ENCODE measurements around the gene METAP2. TPM values are rescaled to one million over a fixed set of nuclear protein-coding genes. Genes with fewer than 3 reads are reported as not detected.

The METAP2 gene
- total RNA-seq, 4 donors from 2014 or later, result 25.1 to 106 (median 30.0) TPM

DNA sequence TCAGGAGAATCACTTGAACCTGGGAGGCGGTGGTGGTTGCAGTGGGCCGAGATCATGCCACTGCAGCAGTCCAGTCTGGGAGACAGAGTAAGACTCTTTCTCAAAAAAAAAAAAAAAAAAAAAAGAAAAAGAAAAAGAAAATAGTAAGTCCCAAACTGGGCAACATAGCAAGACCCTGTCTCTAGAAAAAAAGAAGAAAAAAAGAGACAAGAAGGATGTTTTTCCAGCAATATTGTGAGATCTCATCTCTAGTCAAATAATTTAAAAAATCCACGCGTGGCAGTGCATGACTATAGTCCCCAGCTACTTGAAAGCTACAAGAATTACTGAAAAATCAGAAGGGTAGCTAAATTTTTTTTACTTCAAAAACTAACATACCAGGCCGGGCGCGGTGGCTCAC, 69.4 kb downstream of the METAP2 start:
- no peaks in the 10 kb centered on the region for H3K9me3 ChIP-seq
- no peak overlapping the region for H3K4me3 ChIP-seq
- H3K27me3 ChIP-seq, result peaks cover 0 to 5% of the 10 kb centered on the region in 2 donors
- no peaks in the 10 kb centered on the region for H3K36me3 ChIP-seq
- no peak for DNase-seq
- no peak for TF ChIP-seq POLR2A (IDR thresholded peaks at IDR 0.05)
- TF ChIP-seq, protein P1, sequence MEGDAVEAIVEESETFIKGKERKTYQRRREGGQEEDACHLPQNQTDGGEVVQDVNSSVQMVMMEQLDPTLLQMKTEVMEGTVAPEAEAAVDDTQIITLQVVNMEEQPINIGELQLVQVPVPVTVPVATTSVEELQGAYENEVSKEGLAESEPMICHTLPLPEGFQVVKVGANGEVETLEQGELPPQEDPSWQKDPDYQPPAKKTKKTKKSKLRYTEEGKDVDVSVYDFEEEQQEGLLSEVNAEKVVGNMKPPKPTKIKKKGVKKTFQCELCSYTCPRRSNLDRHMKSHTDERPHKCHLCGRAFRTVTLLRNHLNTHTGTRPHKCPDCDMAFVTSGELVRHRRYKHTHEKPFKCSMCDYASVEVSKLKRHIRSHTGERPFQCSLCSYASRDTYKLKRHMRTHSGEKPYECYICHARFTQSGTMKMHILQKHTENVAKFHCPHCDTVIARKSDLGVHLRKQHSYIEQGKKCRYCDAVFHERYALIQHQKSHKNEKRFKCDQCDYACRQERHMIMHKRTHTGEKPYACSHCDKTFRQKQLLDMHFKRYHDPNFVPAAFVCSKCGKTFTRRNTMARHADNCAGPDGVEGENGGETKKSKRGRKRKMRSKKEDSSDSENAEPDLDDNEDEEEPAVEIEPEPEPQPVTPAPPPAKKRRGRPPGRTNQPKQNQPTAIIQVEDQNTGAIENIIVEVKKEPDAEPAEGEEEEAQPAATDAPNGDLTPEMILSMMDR (IDR thresholded peaks at IDR 0.05), result no peak
- no peaks in the 10 kb centered on the region for H3K4me1 ChIP-seq
- no peak overlapping the region for H3K27ac ChIP-seq

- Histone ChIP-seq H3K9me3 (peaks cover 0 to 6% (median 0%) of the 10 kb centered on the region in 4 donors), H3K4me1 (no peaks in the 10 kb centered on the region), H3K36me3 (no peaks in the 10 kb centered on the region), H3K27me3 (peaks cover 0 to 14% of the 10 kb centered on the region in 2 donors), H3K27ac (no peak overlapping the region), H3K4me3 (no peak overlapping the region)
- TF ChIP-seq, protein P1 (IDR thresholded peaks at IDR 0.05), result no peak
- TF ChIP-seq POLR2A (IDR thresholded peaks at IDR 0.05), result no peak
- DNase-seq, result no peak
These were observed 70.8 kb downstream of the METAP2 start for GRCh38 chr12:95544756-95545155.

- no peak overlapping the region for H3K4me3 ChIP-seq
- no peak for TF ChIP-seq POLR2A (IDR thresholded peaks at IDR 0.05)
- TF ChIP-seq, protein P1 (IDR thresholded peaks at IDR 0.05), result no peak
- no peak overlapping the region for H3K27ac ChIP-seq
- H3K9me3 ChIP-seq, result peaks cover 0 to 6% (median 0%) of the 10 kb centered on the region in 4 donors
- H3K27me3 ChIP-seq, result peaks cover 0 to 14% of the 10 kb centered on the region in 2 donors
- H3K4me1 ChIP-seq, result no peaks in the 10 kb centered on the region
- DNase-seq, result no peak
- no peaks in the 10 kb centered on the region for H3K36me3 ChIP-seq
These were observed 71.4 kb downstream of the METAP2 start for GRCh38 chr12:95545303-95545702.

DNA sequence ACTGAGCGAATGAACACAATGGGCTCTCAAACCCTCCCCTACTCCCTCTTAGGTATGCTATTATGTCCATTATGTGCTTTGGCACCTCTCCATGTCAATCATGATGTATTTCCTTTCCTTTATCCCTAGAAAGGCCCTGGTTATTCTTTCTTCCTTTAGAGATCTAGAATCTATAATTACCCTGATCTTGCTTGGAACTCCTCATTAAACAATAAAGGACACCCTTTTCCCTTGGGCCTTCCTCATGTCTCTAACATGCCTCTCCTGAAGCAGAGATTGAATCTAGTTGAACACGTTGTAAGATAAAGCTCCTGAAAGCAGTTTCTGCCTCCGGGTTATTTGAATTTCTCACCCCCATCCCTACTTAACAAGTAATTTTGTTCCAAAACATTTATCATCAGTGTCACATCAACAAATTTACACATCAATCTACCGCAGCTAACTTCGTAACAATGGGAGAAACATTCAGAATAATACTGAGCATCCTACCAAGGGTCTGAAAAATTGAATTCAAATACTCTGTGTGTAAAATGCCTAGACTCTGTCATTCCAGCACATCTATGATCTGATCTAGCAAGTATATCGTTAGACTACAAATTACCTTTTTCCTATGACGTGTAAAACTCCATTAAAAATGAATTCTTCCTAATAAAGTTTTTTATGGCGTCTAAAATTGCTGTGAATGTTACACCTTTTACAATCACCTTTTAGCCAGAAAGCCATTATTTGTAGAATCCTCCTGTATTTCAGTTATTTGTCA, 72.0 kb downstream of the METAP2 start:
- no peak for DNase-seq
- H3K27ac ChIP-seq, result no peak overlapping the region
- no peak overlapping the region for H3K4me3 ChIP-seq
- H3K27me3 ChIP-seq, result peaks cover 0 to 14% of the 10 kb centered on the region in 2 donors
- no peaks in the 10 kb centered on the region for H3K4me1 ChIP-seq
- H3K9me3 ChIP-seq, result peaks cover 0 to 6% (median 0%) of the 10 kb centered on the region in 4 donors
- no peak for TF ChIP-seq POLR2A (IDR thresholded peaks at IDR 0.05)
- TF ChIP-seq, protein P1 (IDR thresholded peaks at IDR 0.05), result no peak
- no peaks in the 10 kb centered on the region for H3K36me3 ChIP-seq

DNA sequence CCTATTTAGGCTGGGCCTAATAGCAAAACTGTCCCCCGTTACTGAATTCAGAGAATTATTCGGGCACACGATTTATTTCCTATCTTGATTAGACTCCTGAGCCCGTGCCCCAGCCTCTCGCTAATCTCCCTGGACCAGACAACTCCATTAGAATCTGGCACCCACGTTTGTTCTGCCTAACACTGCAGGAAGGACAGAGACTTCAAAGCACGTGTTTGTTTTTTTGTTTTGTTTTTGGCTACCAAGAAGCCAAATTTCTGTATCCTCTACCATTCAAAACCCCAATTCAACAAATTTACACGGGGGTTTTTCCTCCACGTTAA, 72.5 kb downstream of the METAP2 start:
- no peak for DNase-seq
- Histone ChIP-seq H3K27ac (no peak overlapping the region), H3K36me3 (no peaks in the 10 kb centered on the region), H3K27me3 (peaks cover 0 to 14% of the 10 kb centered on the region in 2 donors), H3K9me3 (peaks cover 0 to 6% (median 0%) of the 10 kb centered on the region in 4 donors), H3K4me3 (no peak overlapping the region), H3K4me1 (no peaks in the 10 kb centered on the region)
- TF ChIP-seq, protein P1 (IDR thresholded peaks at IDR 0.05), result no peak
- TF ChIP-seq POLR2A (IDR thresholded peaks at IDR 0.05), result no peak

Measured in Peyer's patch (tissue), 4 donors.